Subcutaneous abdominal adipose tissue (tissue), 5 donors: Measurements from ENCODE around the gene ZBED4.

Experiments
- H3K27ac ChIP-seq: one replicate; pipeline ENCODE4 v1.7.0; 2013; ENCODE audit warnings: low read depth, mild to moderate bottlenecking, inconsistent platforms, low read length, moderate library complexity
- H3K27me3 ChIP-seq, 5 donors: one replicate each; pipeline ENCODE4 v1.7.0; 2013; ENCODE audit warnings: low read length in 5 of 5, inconsistent platforms in 1 of 5; ENCODE audit not compliant: control insufficient read depth in 5 of 5, insufficient read depth in 4 of 5
- H3K36me3 ChIP-seq, 5 donors: one replicate each; pipeline ENCODE4 v1.7.0; 2013; ENCODE audit warnings: low read length in 5 of 5; ENCODE audit not compliant: control insufficient read depth in 5 of 5, insufficient read depth in 5 of 5
- H3K4me1 ChIP-seq, 5 donors: one replicate each; pipeline ENCODE4 v1.7.0; 2013; ENCODE audit warnings: low read length in 5 of 5, mild to moderate bottlenecking in 3 of 5, moderate library complexity in 1 of 5; ENCODE audit not compliant: control insufficient read depth in 5 of 5, insufficient read depth in 5 of 5
- H3K4me3 ChIP-seq, 5 donors: one replicate each; pipeline ENCODE4 v1.7.0; 2013; ENCODE audit warnings: low read length in 5 of 5, low read depth in 1 of 5
- H3K9ac ChIP-seq, 5 donors: one replicate each; pipeline ENCODE4 v1.7.0; 2013; ENCODE audit warnings: low read length in 5 of 5, mild to moderate bottlenecking in 4 of 5, moderate library complexity in 3 of 5
- H3K9me3 ChIP-seq, 5 donors: one replicate each; pipeline ENCODE4 v1.7.0; 2013; ENCODE audit warnings: low read length in 5 of 5; ENCODE audit not compliant: control insufficient read depth in 5 of 5
- donor health status: healthy.
- donor health status: healthy.
- donor health status: healthy.
- donor health status: healthy.
- donor health status: healthy.

ZBED4 gene

GRCh38 chr22:49927483-49928184 lies 74.0 kb downstream of the ZBED4 start:
- Histone ChIP-seq H3K27me3 (peaks cover 0 to 5% (median 4%) of the 10 kb centered on the region in 5 donors), H3K9me3 (no peaks in the 10 kb centered on the region), H3K4me1 (peaks cover 5 to 27% (median 23%) of the 10 kb centered on the region in 5 donors), H3K9ac (no peak overlapping the region), H3K36me3 (peaks cover 0 to 26% (median 16%) of the 10 kb centered on the region in 5 donors), H3K4me3 (no peak overlapping the region), H3K27ac (no peak overlapping the region)

GRCh38 chr22:49928185-49928495 lies 74.5 kb downstream of the ZBED4 start:
- Histone ChIP-seq H3K9ac (no peak overlapping the region), H3K4me1 (peaks cover 5 to 32% (median 26%) of the 10 kb centered on the region in 5 donors), H3K27me3 (peaks cover 0 to 5% (median 4%) of the 10 kb centered on the region in 5 donors), H3K36me3 (peaks cover 0 to 23% (median 16%) of the 10 kb centered on the region in 5 donors), H3K9me3 (no peaks in the 10 kb centered on the region), H3K4me3 (no peak overlapping the region), H3K27ac (no peak overlapping the region)

DNA sequence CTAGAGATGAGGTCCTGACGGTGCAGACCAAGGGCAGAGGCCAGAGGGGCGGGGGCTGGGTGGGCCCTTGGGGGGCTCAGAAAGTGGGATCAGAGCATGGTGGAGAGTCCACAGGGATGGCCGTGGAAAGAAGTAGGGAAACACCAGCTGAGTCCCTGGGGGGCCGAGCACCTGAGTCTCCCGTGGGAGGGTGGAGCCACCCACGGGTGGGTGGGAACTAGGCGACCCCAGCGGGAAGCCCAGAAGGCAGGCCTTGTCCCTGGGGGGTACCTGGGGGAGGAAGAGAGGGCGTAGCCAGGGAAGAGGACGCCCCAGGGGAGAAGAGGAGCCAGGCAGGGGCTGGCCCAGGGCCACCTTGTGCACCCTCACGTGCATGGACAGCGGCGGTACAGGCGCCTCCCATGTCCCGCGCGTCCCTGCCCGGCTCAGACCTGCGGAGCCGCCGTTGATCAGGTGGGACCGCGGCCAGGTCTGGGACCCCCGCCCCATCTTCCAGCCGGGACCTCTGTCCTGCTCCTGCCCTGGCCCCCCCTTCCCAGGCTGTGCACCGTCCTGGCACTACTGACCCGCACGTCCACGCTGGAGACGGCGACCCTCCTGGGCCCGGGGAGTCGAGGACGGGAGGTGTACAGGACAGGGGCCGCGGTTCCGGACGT lies 75.0 kb downstream of the ZBED4 start:
- Histone ChIP-seq H3K27me3 (peaks cover 0 to 5% (median 4%) of the 10 kb centered on the region in 5 donors), H3K4me3 (no peak overlapping the region), H3K9ac (no peak overlapping the region), H3K4me1 (peaks cover 7 to 37% (median 31%) of the 10 kb centered on the region in 5 donors), H3K36me3 (peaks cover 0 to 21% (median 16%) of the 10 kb centered on the region in 5 donors), H3K9me3 (no peaks in the 10 kb centered on the region), H3K27ac (no peak overlapping the region)

GRCh38 chr22:49929211-49929979 lies 75.8 kb downstream of the ZBED4 start:
- Histone ChIP-seq H3K9ac (peak overlapping the region in 1 of 5 donors; percentile 2), H3K27ac (no peak overlapping the region), H3K27me3 (peaks cover 0 to 5% (median 4%) of the 10 kb centered on the region in 5 donors), H3K4me1 (peaks cover 7 to 45% (median 39%) of the 10 kb centered on the region in 5 donors), H3K4me3 (no peak overlapping the region), H3K36me3 (peaks cover 0 to 14% (median 12%) of the 10 kb centered on the region in 5 donors), H3K9me3 (no peaks in the 10 kb centered on the region)

GRCh38 chr22:49929994-49930575 lies 76.4 kb downstream of the ZBED4 start:
- H3K9ac ChIP-seq, result peak overlapping the region in 1 of 5 donors; percentile 2

DNA sequence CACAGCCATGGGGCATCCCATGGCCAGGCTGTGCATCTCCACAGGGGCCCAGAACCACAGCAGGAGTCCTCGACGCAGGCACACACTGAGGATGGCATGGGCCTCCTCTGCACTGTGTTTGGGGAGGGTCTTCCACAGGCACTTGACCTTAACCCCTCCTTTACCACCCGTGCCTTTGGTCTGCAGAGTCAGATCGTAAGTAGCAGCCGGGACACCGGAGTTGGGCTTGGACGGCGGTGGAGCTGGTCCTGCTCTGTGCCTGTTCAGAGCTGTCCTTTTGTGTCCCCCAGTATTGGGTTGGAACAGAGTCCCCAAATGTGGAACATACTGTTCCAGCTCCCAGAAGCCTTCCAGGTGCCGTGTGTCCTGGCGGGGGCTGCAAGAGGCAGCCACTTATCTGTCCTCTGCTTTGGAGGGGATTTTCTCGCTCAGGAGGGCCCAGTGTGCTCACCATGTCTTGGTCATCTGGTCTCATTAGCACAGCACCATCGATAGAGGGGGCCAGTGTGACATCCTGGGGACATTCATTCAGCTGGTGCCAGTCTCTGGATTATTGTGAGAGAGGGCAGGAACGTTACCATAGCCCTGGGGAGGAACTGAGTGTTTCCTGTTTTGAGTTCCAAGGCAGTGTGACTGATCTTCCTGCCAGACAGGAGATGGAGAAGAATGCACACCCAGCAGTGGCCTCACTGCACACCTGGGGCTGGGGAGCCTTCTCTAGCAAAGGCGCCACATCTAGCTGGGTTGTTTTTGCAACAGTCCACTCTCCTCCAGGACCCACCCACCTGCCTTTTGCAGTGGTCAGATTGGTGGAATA lies 77.2 kb downstream of the ZBED4 start:
- Histone ChIP-seq H3K4me1 (peaks cover 7 to 51% (median 44%) of the 10 kb centered on the region in 5 donors), H3K9ac (peak overlapping the region in 1 of 5 donors; percentile 23), H3K27ac (peak overlapping the region; percentile 37)

More at GRCh38 chr22:49929994-49930575, 76.4 kb downstream of the ZBED4 start:
- peaks cover 0 to 12% (median 11%) of the 10 kb centered on the region in 5 donors for H3K36me3 ChIP-seq
- H3K9me3 ChIP-seq, result no peaks in the 10 kb centered on the region
- no peak overlapping the region for H3K4me3 ChIP-seq
- H3K27me3 ChIP-seq, result peaks cover 0 to 5% (median 4%) of the 10 kb centered on the region in 5 donors
- H3K4me1 ChIP-seq, result peaks cover 7 to 51% (median 44%) of the 10 kb centered on the region in 5 donors
- peak overlapping the region; percentile 37 for H3K27ac ChIP-seq

GRCh38 chr22:49933236-49934159 lies 79.9 kb downstream of the ZBED4 start:
- H3K9me3 ChIP-seq, result no peaks in the 10 kb centered on the region
- peaks cover 9 to 73% (median 61%) of the 10 kb centered on the region in 5 donors for H3K4me1 ChIP-seq
- H3K4me3 ChIP-seq, result peak overlapping the region in 4 of 5 donors; percentile 28 to 69 (median 48)
- H3K36me3 ChIP-seq, result no peaks in the 10 kb centered on the region
- peaks cover 0 to 5% (median 4%) of the 10 kb centered on the region in 5 donors for H3K27me3 ChIP-seq
- H3K9ac ChIP-seq, result peak overlapping the region; percentile 4 to 95 (median 88)
- H3K27ac ChIP-seq, result peak overlapping the region; percentile 94

More for the DNA sequence above, 77.2 kb downstream of the ZBED4 start:
- peaks cover 0 to 5% (median 4%) of the 10 kb centered on the region in 5 donors for H3K27me3 ChIP-seq
- no peaks in the 10 kb centered on the region for H3K9me3 ChIP-seq
- peak overlapping the region in 3 of 5 donors; percentile 3 to 30 (median 22) for H3K4me3 ChIP-seq
- H3K36me3 ChIP-seq, result peaks cover 0 to 7% (median 4%) of the 10 kb centered on the region in 5 donors

GRCh38 chr22:49934160-49934890 lies 80.7 kb downstream of the ZBED4 start:
- Histone ChIP-seq H3K27me3 (no peaks in the 10 kb centered on the region), H3K36me3 (no peaks in the 10 kb centered on the region), H3K9me3 (no peaks in the 10 kb centered on the region), H3K4me1 (peaks cover 9 to 77% (median 64%) of the 10 kb centered on the region in 5 donors), H3K9ac (peak overlapping the region; percentile 4 to 95 (median 88)), H3K4me3 (peak overlapping the region in 4 of 5 donors; percentile 50 to 69 (median 64)), H3K27ac (peak overlapping the region; percentile 94)
